Karpas-422 (cell line): ENCODE data around the gene PRAMEF25. TPM values are rescaled to one million over a fixed set of nuclear protein-coding genes. Genes with fewer than 3 reads are reported as not detected.
"Not testable (repeated sequence)": the region's sequence is repeated elsewhere in the genome, so short reads cannot be mapped to it uniquely, and the experiment has no call there.

Source experiments
- DNase-seq: peaks from one replicate; pipeline ENCODE4 v3.0.0-alpha.2; 2015
- H2AFZ ChIP-seq: fragments of 200-600 bp; sonication (generic); 2 replicates; pipeline ENCODE4 v1.6.1; 2014; ENCODE audit warnings: antibody characterized with exemption, low read length, mixed read lengths
- H3K27ac ChIP-seq: fragments of 200-600 bp; sonication (generic); 2 replicates; pipeline ENCODE4 v1.5.1; 2014; ENCODE audit warnings: mild to moderate bottlenecking, low read length, moderate library complexity
- H3K27me3 ChIP-seq: fragments of 200-600 bp; sonication (generic); 2 replicates; pipeline ENCODE4 v1.6.1; 2014; ENCODE audit warnings: low read length, mixed read lengths
- H3K36me3 ChIP-seq: fragments of 200-600 bp; sonication (generic); 2 replicates; pipeline ENCODE4 v1.6.1; 2014; ENCODE audit warnings: low read length, mixed read lengths; ENCODE audit not compliant: insufficient read depth
- H3K4me1 ChIP-seq: fragments of 200-600 bp; sonication (generic); 2 replicates; pipeline ENCODE4 v1.6.1; 2014; ENCODE audit warnings: mild to moderate bottlenecking, low read length, mixed read lengths
- H3K4me2 ChIP-seq: fragments of 200-600 bp; sonication (generic); 2 replicates; pipeline ENCODE4 v1.6.1; 2014; ENCODE audit warnings: low read length, low read depth, mild to moderate bottlenecking; ENCODE audit not compliant: poor library complexity, severe bottlenecking
- H3K4me3 ChIP-seq: fragments of 200-600 bp; sonication (generic); 2 replicates; pipeline ENCODE4 v1.5.1; 2014; ENCODE audit warnings: mild to moderate bottlenecking, antibody characterized with exemption, low read length, mixed read lengths
- H3K79me2 ChIP-seq: fragments of 200-600 bp; sonication (generic); 2 replicates; pipeline ENCODE4 v1.6.1; 2014; ENCODE audit warnings: mild to moderate bottlenecking, low read length, mixed read lengths
- H3K9ac ChIP-seq: fragments of 200-600 bp; sonication (generic); 2 replicates; pipeline ENCODE4 v1.6.0; 2014; ENCODE audit warnings: low read length
- H3K9me2 ChIP-seq: fragments of 200-600 bp; sonication (generic), shearing (Covaris generic); replicated peaks from 2 replicates; pipeline ENCODE4 v1.6.0; 2014; ENCODE audit warnings: mild to moderate bottlenecking, low read length, moderate library complexity; ENCODE audit not compliant: insufficient read depth
- H3K9me3 ChIP-seq: fragments of 300-700, 200-600 bp; sonication (generic); 2 replicates; pipeline ENCODE4 v1.6.1; 2014; ENCODE audit warnings: low read length, mixed read lengths
- H4K20me1 ChIP-seq: fragments of 200-600 bp; sonication (generic); 2 replicates; pipeline ENCODE4 v1.6.1; 2014; ENCODE audit warnings: mild to moderate bottlenecking, antibody characterized with exemption, low read length, low read depth; ENCODE audit not compliant: insufficient read depth
- total RNA-seq: library from RNA; depleted of rRNA; stranded (reverse); fragments of >200 nt; shearing (Covaris generic); gene quantifications from 2 replicates; pipeline ENCODE4 v1.2.3, GENCODE V29; 2014; ENCODE audit warnings: low replicate concordance; rRNA removed

PRAMEF25 gene
- not detected in 2 replicates for total RNA-seq

DNA sequence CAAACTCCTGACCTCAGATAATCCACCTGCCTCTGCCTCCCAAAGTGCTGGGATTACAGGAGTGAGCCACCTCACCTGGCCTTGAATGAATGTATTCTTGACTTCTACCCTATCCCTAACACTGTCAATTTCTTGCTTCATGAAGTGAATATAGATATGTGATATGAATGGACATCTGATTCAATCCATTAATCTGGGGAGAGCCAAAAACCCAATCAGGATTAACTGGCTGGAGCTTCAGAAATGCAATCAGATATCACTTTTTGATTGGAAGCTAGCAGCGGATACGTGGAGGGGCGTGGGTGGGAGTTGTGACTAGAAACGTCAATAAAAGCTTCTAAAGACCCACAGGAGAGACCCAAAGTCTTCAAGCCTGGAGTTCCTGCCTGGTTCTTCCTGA lies at the start of gene PRAMEF25:
Gene PRAMEF25 (plus strand): TSS at position 301 of the 400 bp plus-strand sequence. CDS start 2,920 bp downstream, outside the sequence.
- H3K79me2 ChIP-seq, H3K9ac ChIP-seq, H3K9me3 ChIP-seq, H3K27ac ChIP-seq, H4K20me1 ChIP-seq, H3K36me3 ChIP-seq, H3K4me2 ChIP-seq, H3K9me2 ChIP-seq, DNase-seq, H3K27me3 ChIP-seq, H2AFZ ChIP-seq, H3K4me3 ChIP-seq, H3K4me1 ChIP-seq: not testable (repeated sequence)

DNA sequence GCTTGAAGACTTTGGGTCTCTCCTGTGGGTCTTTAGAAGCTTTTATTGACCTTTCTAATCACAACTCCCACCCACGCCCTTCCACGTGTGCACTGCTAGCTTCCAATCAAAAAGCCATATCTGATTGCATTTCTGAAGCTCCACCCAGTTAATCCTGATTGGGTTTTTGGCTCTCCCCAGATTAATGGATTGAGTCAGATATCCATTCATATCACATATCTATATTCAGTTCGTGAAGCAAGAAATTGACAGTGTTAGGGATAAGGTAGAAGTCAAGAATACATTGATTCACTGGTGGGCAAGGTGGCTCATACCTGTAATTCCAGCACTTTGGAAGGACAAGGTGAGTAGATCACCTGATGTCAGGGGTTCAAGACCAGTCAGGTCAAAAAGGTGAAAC lies 14.1 kb upstream of the PRAMEF25 start, which contains the start of gene PRAMEF27:
Gene PRAMEF27 (minus strand): TSS at position 101 of the 400 bp plus-strand sequence. CDS start 2,916 bp downstream, outside the sequence.
- not testable (repeated sequence) for H3K4me1 ChIP-seq, H2AFZ ChIP-seq, H3K4me2 ChIP-seq, H3K9me3 ChIP-seq, H3K27ac ChIP-seq, DNase-seq, H3K4me3 ChIP-seq, H3K9ac ChIP-seq, H3K27me3 ChIP-seq, H3K79me2 ChIP-seq, H4K20me1 ChIP-seq, H3K36me3 ChIP-seq, H3K9me2 ChIP-seq

GRCh38 chr1:13116754-13117153 lies 46.2 kb downstream of the PRAMEF25 start, which contains the start of gene HNRNPCL2:
Gene HNRNPCL2 (minus strand): TSS chr1:13116854. CDS start chr1:13116400, 454 bp downstream.
- not testable (repeated sequence) for H3K9me2 ChIP-seq, H3K79me2 ChIP-seq, H3K27me3 ChIP-seq, H3K9me3 ChIP-seq, H3K27ac ChIP-seq, H3K4me1 ChIP-seq, H3K4me2 ChIP-seq, H3K36me3 ChIP-seq, DNase-seq, H3K4me3 ChIP-seq, H2AFZ ChIP-seq, H4K20me1 ChIP-seq, H3K9ac ChIP-seq

Other genes starting within 250 kb of the PRAMEF25 start
- not detected in 2 replicates for gene PRAMEF11, start 239.4 kb upstream of the PRAMEF25 start, total RNA-seq
- not detected in 2 replicates for gene HNRNPCL1, start 222.1 kb upstream of the PRAMEF25 start, total RNA-seq
- not detected in 2 replicates for gene PRAMEF2, start 213.7 kb upstream of the PRAMEF25 start, total RNA-seq
- not detected in 2 replicates for gene PRAMEF4, start 184.6 kb upstream of the PRAMEF25 start, total RNA-seq
- not detected in 2 replicates for gene PRAMEF10, start 172.5 kb upstream of the PRAMEF25 start, total RNA-seq
- not detected in 2 replicates for gene PRAMEF7, start 154.2 kb upstream of the PRAMEF25 start, total RNA-seq
- gene PRAMEF6, start 123.2 kb upstream of the PRAMEF25 start, total RNA-seq, result not detected in 2 replicates
- gene PRAMEF27, start 14.2 kb upstream of the PRAMEF25 start, total RNA-seq, result not detected in 2 replicates
- gene HNRNPCL3, start 10.0 kb upstream of the PRAMEF25 start, total RNA-seq, result not detected in 2 replicates
- gene HNRNPCL2, start 46.1 kb downstream of the PRAMEF25 start, total RNA-seq, result not detected in 2 replicates
- not detected in 2 replicates for gene PRAMEF26, start 85.2 kb downstream of the PRAMEF25 start, total RNA-seq
- gene HNRNPCL4, start 94.9 kb downstream of the PRAMEF25 start, total RNA-seq, result not detected in 2 replicates
- not detected in 2 replicates for gene PRAMEF9, start 101.1 kb downstream of the PRAMEF25 start, total RNA-seq
- gene PRAMEF13, start 130.6 kb downstream of the PRAMEF25 start, total RNA-seq, result not detected in 2 replicates
- gene PRAMEF18, start 155.4 kb downstream of the PRAMEF25 start, total RNA-seq, result not detected in 2 replicates
- not detected in 2 replicates for gene PRAMEF5, start 183.4 kb downstream of the PRAMEF25 start, total RNA-seq
- not detected in 2 replicates for gene PRAMEF8, start 214.4 kb downstream of the PRAMEF25 start, total RNA-seq
- gene PRAMEF33, start 232.8 kb downstream of the PRAMEF25 start, total RNA-seq, result not detected in 2 replicates
- gene PRAMEF15, start 244.8 kb downstream of the PRAMEF25 start, total RNA-seq, result not detected in 2 replicates